Ovary (tissue), 3 donors: ENCODE results near the gene TMPRSS3.

Experiments
- CTCF ChIP-seq, 3 donors: fragments of 450-650 bp in 2 of 3; fragments of 200-600 bp in 1 of 3; IDR thresholded peaks; one replicate each; pipeline versions ENCODE4 v1.5.1 to v1.8.0; 2016 to 2022; ENCODE audit warnings: antibody characterized with exemption in 3 of 3, mild to moderate bottlenecking in 1 of 3
- EP300 ChIP-seq: sonication (generic); formaldehyde crosslinking; IDR thresholded peaks from one replicate; pipeline ENCODE4 v1.6.1; 2017; ENCODE audit warnings: antibody characterized with exemption
- POLR2A ChIP-seq: fragments of 450-650 bp; IDR thresholded peaks from one replicate; pipeline ENCODE4 v1.6.1; 2017; ENCODE audit warnings: antibody characterized with exemption, mild to moderate bottlenecking, moderate library complexity
- donor health status: DM: no; HTN: no; CAD: no.

DNA sequence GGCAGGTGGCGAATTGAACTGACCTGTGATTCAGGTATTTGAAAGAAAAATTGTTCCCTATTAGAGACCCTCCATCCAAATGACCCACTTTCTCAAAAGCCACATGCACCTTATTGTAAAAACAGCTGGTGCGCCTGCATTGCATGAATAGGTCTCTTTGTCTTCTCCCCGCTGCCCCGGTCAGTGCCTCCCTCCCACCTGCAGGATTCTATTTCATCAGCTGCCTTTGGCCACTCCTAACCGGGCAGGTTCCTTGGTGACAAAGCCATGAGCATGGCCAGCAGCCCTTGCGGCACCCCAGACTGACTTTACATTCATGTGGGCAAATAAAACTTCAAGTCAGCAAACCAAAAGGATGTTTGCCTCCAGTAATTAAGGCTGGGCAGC lies 6.4 kb downstream of the TMPRSS3 start:
- no peak for TF ChIP-seq CTCF (IDR thresholded peaks at IDR 0.05)
- TF ChIP-seq POLR2A = no peak
- no peak for TF ChIP-seq EP300
